Measurements from ENCODE around the gene HOXC5.

DNA sequence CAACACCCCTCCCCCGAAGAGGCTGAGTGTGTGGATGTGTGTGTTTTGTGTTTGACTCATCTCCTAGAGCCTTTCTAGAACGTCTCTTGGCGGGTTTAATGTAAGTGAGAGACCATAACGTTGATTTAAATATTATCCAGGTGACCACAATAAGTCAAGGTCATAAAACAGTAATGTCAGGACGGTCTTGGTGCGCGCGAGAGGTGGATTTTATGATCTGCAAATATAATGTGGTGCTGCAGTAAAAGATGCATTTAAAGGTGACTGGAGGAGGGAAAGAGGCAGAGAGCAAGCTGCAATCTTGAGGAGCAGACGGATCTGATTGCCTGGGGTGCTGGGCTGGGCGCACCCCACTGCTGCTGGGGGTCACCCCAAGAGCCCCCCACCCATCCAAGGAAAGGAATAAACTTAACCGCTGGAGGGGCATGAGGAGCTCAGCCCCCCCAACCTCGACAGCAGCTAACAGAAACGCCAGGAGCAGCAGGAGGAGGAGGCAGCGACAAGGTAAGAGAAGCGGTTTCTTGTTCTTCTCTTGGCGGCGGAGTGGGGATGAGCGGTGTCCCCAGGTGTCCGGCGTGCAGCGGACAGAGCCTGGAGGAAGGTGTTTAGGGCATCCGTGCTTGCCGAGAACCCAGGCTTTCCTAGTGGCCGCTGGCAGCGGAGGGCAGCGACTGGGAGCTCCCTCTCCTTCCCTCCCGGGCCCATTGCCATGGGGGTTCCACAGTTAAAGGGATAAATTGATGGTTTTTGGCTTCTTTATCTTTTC is 42.4 kb upstream of the HOXC5 start:
- TF ChIP-seq CTCF (IDR thresholded peaks at IDR 0.05) (no peak), POLR2AphosphoS5 (IDR thresholded peaks at IDR 0.05) (no peak), POLR2A (IDR thresholded peaks at IDR 0.05) (no peak), EP300 (IDR thresholded peaks at IDR 0.05) (no peak)
